ENCODE measurements around the gene NEMP1.

The NEMP1 gene

GRCh38 chr12:57106021-57106708, 27.6 kb upstream of the NEMP1 start:
- DNase-seq, result no peak

DNA sequence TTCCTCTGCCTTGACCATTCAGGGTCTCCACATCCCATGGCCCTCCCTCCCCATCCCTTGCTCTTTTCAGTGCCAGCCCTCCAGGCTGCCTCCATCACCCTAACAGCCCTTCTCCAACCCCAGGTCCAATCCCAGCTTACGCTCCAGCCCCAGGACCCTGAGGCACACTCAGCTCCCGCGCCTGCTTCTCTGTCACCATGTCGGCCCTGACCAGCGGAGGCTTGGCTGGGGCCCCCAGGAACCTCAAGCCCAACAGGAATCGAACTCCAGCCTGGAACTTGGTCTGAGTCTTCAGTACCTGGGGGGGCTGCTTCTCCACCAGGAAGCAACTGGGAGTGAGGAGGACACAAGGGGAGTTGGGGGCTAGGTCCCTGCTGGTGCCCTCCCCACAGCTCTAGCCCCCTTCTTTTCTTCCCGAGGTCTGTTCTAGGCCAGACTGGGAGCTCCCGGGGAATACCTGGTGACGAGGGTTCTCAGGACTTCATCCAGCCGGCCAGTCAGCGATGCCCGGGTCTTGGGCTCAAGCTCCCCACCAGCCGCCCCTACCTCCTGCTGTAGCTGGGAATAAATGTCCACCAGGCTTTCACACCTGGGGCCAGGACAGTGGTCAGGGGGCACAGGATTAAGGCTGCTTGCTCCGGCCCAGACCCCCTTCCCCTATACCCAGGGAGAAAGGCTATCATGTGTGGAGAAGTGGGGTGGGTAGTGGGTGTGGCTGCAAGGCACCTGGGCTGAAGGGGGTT, 26.6 kb upstream of the NEMP1 start:
- no peak for DNase-seq

GRCh38 chr12:57104292-57104910, 25.8 kb upstream of the NEMP1 start:
- DNase-seq, result no peak

- no peak for DNase-seq
These were observed 25.3 kb upstream of the NEMP1 start for GRCh38 chr12:57103856-57104255.

DNA sequence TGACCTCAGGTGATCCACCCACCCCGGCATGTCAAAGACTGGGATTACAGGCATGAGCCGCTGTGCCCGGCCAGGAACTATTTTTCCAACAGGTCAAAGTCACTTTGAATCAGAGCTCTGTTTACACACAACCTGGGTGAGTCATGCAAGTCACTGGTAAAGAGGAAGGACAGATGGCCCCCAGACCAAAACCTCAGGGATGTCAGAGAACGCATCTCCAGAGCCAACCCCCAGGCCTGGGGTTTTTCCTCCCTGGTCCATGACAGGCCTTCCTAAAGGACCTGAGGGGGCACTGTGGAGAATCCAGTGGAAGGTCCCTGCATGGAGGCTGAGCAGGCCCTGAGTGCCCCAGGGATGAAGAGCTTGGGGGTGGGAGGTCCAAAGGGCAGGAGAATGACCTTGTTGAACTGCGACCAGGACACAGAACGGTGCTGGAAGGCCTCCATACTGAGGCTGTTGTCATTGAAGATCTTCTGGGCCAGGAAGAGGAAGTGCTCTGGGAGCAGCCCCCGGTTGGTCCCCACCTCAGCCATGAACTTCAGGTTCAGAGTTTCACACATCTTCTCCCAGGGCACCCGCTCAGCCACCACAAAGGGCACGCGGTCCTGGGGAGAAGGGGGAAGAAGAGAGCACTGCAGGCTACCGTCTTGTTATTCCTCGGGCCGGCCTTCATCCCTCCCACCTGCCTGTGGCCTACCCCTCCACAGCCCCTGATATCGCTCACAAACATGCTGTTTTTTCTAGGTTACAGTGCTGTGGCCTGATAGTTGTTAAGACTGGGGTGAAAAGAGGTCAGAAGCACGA, 23.5 kb upstream of the NEMP1 start:
- no peak for DNase-seq

DNA sequence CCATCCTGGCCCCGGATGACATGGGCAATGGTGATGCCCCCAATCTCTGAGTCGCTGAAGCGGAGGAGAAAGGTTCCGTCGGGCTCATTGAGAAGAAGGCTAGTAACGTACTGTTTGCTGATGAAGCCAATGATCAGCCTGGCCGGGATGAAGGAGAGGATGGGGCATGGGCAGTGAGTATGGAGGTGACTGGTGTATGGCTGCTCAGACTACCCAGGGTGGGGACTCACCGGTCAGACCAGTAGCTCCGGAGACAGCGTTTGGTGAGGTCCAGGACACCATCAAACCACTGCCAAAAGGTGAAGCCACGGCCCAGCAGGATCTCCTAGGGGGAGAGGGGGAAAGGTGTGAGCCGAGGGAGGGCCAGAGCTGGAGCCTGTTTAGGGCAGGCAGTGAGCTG, 21.2 kb upstream of the NEMP1 start:
- DNase-seq, result no peak

- no peak for DNase-seq
These were observed 20.6 kb upstream of the NEMP1 start for GRCh38 chr12:57099047-57099714.

DNA sequence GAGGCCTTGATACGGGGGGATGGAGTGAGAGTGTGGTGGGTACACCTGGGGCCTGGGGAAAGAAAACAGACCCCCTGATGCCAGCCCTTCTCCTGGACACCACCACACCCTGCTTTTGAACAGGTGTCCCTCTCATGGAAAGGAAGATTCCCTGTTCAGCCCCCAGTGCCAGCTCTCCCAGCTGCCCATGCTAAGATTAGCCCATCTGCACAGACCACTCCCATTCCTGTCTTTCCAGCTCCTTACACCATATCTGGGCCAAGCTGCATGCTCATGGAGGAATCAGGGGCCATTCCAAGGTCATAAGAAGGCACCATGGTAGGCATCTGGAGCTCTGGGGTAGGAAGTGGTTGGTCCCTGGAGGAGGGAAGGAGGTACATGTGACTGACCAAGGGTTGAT, 20.0 kb upstream of the NEMP1 start:
- no peak for DNase-seq

DNA sequence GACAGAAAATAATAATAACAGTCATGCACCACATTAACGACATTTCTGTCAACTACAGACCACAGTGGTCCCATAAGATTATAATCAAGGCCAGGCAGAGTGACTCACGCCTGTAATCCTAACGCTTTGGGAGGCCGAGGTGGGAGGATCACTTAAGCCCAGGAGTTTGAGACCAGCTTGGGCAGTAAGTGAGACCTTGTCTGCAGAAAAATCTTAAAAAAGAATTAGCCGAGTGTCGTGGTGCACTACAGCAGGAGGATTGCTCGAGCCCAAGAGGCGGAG, 18.9 kb upstream of the NEMP1 start:
- DNase-seq, result no peak

DNA sequence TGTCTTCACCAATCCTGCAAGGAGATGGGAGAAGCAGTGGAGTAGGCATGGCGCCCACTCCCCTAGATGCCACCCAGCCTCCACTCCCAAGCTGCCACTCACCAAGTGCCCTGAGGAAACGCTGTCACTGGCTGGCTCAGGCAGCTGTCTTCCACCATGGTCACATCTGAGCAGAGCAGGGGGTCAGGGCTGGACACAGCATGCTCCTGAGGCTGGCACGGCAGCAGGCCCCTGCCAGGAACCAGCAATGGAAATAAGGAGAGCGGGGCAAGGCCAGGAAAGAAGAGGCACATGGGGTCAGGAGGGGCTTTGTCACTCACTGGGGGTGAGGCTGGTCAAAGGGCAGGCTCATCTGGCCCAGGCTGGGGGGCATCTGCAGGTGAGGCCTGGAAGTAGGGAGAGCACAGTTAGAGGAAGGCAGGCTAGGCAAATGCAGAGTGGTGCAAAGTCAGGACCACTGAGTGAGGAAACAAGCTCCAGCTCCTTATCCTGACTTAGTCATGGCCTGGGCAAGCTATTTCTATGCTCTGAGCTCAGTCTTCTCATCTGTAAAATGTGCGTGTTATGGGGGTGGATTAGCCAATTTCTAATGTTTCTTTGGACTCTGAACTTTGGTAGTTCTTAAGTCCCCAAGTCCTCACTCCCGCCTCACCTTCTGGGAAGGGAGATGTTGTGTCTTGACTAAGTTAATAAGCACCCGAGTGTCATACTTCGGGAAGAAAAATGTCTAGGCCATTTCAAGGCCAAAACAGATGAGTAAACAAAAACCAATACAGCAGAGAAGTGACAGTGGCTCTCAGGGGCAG, 18.4 kb upstream of the NEMP1 start:
- no peak for DNase-seq

DNA sequence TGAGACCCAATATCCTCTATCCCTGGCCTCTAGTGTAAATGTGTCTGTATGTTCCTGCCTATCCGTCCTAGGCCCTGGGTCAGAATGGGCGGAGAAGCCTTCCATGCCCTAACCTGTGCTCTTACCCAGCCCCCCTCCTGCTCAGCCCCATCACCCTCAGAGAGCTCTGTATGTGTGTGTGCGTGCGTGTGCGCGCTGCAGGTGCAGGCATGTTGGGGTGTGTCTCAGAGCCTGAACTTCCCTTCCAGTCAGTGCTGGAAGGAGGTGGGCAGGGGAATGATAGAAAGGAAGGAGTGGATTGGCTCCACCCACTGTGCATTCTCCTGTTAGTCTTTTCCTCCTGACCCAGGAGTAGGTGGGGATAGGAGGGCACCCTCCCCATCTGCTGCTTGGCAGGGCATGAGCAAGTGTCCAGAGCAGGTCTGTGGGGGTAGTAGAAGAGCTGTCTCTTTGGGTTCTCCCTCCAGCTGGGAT, 17.5 kb upstream of the NEMP1 start:
- peak; percentile 85 to 92 for DNase-seq

- DNase-seq, result no peak
These were observed 16.8 kb upstream of the NEMP1 start for GRCh38 chr12:57095440-57095839.

GRCh38 chr12:57094208-57095160, 15.9 kb upstream of the NEMP1 start:
- no peak for DNase-seq

DNA sequence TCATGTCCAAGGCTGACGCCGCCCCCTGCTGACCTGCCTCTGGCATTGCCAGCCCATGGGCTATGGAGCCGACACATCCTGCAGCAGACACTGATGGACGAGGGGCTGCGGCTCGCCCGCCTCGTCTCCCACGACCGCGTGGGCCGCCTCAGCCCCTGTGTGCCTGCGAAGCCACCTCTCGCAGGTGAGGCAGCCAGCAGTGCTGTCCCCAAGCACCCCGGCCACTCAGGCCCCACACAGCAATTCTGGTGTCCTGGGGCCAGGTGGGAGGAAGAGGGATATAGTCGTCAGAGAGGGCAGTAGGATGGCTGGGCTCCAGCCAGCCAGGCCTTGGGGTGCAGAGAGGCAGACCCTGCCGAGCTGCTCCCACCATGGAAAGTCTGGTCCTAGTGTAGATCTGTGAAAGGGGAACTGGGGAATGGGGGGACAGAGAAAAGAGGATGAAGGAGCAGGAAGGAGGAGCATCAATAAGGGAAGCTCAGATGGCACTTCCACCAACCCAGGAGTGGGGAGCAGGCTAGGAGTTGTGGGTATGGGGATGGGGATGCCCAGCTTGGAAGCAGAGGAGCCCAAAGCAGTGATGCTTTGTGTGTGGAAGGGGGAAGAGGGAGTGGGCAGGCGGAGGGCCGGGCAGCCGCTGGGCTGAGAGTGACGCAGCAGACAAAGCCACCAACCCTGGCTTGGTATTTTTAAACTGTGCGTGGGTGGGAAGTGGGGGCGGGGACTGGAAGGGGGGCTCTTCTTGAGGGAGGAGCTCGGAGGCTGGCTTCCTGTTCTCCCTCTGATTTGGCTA, 15.0 kb upstream of the NEMP1 start:
- DNase-seq, result peak; percentile 21 to 49

DNA sequence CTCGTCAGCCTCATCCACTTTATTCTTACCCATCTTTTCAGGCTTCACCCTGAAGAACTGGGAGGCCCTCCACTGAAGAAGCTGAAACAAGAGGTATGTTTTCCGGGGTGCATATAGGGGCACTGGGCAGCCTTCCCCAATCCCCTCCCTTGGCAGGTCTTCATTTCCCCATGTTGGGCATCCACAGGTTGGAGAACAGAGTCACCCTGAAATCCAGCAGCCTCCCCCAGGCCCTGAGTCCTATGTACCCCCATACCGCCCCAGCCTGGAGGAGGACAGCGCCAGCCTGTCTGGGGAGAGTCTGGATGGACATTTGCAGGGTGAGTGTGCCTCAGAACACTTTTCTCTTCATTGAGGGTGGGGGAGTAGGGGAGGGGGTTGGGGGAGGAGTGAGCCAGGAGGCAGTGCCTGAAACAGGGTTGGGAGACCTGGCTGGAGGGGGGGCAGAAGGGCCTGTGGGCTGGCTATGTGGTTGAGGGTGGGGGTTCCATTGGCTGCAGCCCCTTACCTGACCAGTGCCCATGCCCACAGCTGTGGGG, 14.4 kb upstream of the NEMP1 start:
- DNase-seq, result no peak

DNA sequence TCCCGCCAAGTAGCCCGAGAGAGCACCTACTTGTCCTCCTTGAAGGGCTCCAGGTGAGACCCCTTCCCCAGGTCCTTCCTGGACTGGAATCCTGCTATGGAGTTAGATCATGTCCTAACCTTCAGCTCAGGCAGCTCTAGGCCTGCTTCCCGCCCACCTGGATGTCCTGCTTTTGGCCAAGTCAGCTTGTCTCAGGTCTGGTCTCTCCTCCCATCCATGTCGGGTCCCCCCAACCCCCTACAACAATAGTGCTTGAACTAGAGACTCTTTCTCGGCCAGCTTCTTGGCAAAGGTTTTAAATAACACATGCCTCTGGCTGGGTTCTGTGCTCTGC, 13.9 kb upstream of the NEMP1 start:
- no peak for DNase-seq

GRCh38 chr12:57091638-57092528, 13.3 kb upstream of the NEMP1 start:
- DNase-seq, result no peak

DNA sequence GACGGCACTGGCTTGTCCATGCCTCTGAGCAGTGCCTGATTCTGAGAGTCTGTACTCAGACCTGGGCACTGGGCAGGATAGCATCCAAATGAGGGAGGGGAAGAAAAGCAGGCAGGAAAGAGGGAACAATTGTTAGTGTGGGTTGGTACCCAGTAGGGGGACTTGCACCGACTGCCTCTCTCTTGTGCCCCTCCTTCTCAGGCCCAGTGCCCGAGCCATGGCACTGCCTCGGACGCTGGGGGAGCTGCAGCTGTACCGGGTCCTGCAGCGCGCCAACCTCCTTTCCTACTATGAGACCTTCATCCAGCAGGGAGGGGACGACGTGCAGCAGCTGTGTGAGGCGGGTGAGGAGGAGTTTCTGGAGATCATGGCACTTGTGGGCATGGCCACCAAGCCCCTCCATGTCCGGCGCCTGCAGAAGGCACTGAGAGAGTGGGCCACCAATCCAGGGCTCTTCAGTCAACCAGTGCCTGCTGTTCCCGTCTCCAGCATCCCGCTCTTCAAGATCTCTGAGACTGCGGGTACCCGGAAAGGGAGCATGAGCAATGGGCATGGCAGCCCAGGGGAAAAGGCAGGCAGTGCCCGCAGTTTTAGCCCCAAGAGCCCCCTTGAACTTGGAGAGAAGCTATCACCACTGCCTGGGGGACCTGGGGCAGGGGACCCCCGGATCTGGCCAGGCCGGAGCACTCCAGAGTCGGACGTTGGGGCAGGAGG, 12.5 kb upstream of the NEMP1 start:
- DNase-seq, result no peak

Data from NCI-H526 (cell line).